ENCODE data around the gene HAO2. TPM values are rescaled to one million over a fixed set of nuclear protein-coding genes. Genes with fewer than 3 reads are reported as not detected.
"Not testable (repeated sequence)": the region's sequence is repeated elsewhere in the genome, so short reads cannot be mapped to it uniquely, and the experiment has no call there.

HAO2 gene
- total RNA-seq, 2 donors from 2014 or later = not detected

DNA sequence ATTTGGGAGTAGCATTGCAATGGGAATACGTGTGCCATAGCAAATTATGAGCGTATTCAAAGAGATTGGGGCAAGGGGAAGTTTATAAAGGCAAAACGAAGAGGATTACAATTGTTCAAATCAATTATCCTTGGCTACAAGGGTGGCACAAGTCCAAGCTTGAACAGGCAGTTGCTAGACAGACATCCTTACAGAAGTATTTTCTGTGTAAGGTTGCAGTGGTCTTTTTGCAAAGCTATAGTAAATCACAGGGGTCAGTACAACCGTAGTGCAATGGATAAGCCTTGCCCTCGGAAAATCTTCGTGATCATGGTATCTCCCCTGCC, 37.4 kb upstream of the HAO2 start:
- Histone ChIP-seq H3K27me3 (no peaks in the 10 kb centered on the region), H3K4me1 (peaks cover 0 to 12% of the 10 kb centered on the region in 2 donors), H3K36me3 (no peaks in the 10 kb centered on the region), H3K4me3 (no peak overlapping the region), H3K27ac (no peak overlapping the region), H3K9me3 (no peaks in the 10 kb centered on the region)
- TF ChIP-seq, protein P1, sequence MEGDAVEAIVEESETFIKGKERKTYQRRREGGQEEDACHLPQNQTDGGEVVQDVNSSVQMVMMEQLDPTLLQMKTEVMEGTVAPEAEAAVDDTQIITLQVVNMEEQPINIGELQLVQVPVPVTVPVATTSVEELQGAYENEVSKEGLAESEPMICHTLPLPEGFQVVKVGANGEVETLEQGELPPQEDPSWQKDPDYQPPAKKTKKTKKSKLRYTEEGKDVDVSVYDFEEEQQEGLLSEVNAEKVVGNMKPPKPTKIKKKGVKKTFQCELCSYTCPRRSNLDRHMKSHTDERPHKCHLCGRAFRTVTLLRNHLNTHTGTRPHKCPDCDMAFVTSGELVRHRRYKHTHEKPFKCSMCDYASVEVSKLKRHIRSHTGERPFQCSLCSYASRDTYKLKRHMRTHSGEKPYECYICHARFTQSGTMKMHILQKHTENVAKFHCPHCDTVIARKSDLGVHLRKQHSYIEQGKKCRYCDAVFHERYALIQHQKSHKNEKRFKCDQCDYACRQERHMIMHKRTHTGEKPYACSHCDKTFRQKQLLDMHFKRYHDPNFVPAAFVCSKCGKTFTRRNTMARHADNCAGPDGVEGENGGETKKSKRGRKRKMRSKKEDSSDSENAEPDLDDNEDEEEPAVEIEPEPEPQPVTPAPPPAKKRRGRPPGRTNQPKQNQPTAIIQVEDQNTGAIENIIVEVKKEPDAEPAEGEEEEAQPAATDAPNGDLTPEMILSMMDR (IDR thresholded peaks at IDR 0.05) = no peak
- DNase-seq (ENCODE audit: low spot score) = no peak

DNA sequence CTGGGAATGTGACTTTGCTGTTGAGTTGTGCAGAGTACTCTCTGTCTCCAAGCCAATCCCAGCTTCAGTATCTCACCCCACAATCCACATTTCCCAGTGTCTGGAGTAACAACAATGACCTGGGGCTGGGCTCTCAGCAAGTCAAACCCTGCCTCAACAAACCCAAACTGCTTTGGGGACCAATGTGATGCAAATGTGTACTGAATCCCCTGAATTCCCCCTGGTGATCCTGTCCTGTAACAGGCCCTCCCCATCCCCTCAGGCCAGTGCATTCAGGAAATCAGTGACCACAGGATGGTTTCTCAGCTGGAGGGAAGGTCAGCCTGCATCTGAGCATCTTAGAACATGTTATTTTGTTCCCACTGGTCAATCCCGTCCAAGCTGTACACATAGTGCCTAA, 36.7 kb upstream of the HAO2 start:
- no peaks in the 10 kb centered on the region for H3K27me3 ChIP-seq
- H3K9me3 ChIP-seq = no peaks in the 10 kb centered on the region
- peaks cover 0 to 10% of the 10 kb centered on the region in 2 donors for H3K4me1 ChIP-seq
- no peak for DNase-seq (ENCODE audit: low spot score)
- no peak overlapping the region for H3K4me3 ChIP-seq
- TF ChIP-seq, protein P1 (IDR thresholded peaks at IDR 0.05) = no peak
- H3K36me3 ChIP-seq = no peaks in the 10 kb centered on the region
- no peak overlapping the region for H3K27ac ChIP-seq

DNA sequence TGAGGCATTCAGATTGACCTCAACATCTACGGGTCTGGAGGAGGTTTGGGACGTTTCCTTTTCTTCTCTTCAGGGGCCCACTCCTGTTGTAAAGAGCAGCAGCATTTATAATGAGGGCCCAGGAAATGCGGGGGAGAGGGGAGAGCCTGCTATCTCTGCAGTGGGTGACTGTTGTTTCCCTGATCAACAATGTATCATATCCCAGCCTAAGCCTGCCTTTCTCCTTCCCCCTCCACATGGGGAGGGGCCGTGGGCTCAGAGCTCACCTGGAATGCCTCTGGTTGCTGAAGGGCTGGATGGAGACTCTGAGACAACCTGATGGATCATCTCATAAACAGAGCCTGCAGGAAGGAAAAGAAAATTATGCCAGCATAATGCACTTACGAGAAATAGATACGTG, 36.0 kb upstream of the HAO2 start:
- Histone ChIP-seq H3K27ac (no peak overlapping the region), H3K4me1 (peaks cover 0 to 3% of the 10 kb centered on the region in 2 donors), H3K4me3 (no peak overlapping the region), H3K27me3 (no peaks in the 10 kb centered on the region), H3K36me3 (no peaks in the 10 kb centered on the region), H3K9me3 (no peaks in the 10 kb centered on the region)
- DNase-seq (ENCODE audit: low spot score) = no peak
- TF ChIP-seq, protein P1 (IDR thresholded peaks at IDR 0.05) = no peak

DNA sequence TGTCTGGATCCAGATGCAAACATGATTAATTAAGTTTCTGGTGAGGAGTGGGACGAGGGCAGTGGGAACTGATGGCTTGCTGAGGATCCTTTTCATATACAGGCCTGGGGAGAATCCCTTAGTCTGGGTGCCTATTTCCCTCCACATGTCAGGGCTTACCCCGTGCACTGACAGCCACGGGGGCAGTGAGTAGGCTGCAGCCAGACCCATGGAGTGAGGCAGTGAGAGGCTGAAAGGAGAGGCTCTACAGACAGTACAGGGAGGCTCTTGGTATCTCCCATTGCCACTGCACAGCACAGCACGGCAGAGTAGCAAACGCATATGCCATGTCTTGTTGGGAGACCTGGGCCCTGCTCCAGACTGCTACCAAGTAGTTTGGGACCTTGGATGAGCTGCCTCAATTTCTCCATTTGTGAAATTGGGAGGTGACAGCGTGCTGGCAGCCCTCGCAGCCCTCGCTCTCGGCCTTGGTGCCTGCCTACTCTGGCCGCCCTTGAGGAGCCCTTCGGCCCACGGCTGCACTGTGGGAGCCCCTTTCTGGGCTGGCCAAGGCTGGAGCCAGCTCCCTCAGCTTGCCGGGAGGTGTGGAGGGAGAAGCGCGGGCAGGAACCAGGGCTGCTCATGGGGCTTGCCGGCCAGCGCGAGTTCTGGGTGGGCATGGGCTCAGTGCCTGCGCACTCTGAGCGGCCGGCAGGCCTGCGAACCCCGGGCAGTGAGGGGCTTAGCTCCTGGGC, 35.3 kb upstream of the HAO2 start:
- Histone ChIP-seq H3K27ac (no peak overlapping the region), H3K27me3 (no peaks in the 10 kb centered on the region), H3K9me3 (no peaks in the 10 kb centered on the region), H3K36me3 (no peaks in the 10 kb centered on the region), H3K4me1 (no peaks in the 10 kb centered on the region), H3K4me3 (no peak overlapping the region)
- no peak for DNase-seq (ENCODE audit: low spot score)
- TF ChIP-seq, protein P1 (IDR thresholded peaks at IDR 0.05) = no peak

DNA sequence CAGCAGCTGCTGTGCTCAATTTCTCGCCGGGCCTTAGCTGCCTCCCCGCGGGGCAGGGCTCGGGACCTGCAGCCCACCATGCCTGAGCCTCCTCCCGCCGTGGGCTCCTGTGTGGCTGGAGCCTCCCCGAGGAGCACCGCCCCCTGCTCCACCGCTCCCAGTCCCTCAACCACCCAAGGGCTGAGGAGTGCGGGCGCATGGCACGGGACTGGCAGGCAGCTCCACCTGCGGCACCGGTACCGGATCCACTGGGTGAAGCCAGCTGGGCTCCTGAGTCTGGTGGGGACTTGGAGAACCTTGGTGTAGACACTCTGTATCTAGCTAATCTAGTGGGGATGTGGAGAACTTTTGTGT, 34.7 kb upstream of the HAO2 start:
- H3K36me3 ChIP-seq; H3K27ac ChIP-seq; H3K9me3 ChIP-seq; H3K27me3 ChIP-seq; DNase-seq (ENCODE audit: low spot score); H3K4me1 ChIP-seq; H3K4me3 ChIP-seq: not testable (repeated sequence)

DNA sequence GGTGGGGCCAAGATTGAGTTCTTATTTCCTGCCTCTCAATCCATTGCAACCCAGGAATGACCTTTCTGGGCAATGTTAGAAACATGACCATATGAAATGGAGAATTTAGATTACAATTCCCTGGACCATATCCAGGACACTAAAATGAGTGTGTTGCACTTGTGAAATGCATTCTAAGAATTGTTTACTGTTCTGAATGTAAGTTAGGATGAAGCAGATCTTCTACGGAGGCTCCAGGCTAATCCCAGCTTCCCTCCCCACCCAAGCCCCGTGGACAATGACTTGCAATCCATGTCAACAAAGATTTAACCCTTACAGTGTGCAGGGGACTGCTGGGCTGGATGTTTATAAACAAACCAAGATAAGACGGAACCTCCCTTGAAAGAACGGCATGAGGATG, 31.7 kb upstream of the HAO2 start:
- Histone ChIP-seq H3K4me3 (no peak overlapping the region), H3K36me3 (no peaks in the 10 kb centered on the region), H3K27me3 (no peaks in the 10 kb centered on the region), H3K4me1 (no peaks in the 10 kb centered on the region), H3K9me3 (no peaks in the 10 kb centered on the region), H3K27ac (no peak overlapping the region)
- DNase-seq (ENCODE audit: low spot score) = no peak
- TF ChIP-seq, protein P1 (IDR thresholded peaks at IDR 0.05) = no peak
